Activated T-cell treated with anti-CD3 and anti-CD28 coated beads for 1 hour (primary cell): ENCODE data around the gene PPHLN1.
"Not testable (repeated sequence)": the region's sequence is repeated elsewhere in the genome, so short reads cannot be mapped to it uniquely, and the experiment has no call there.

ENCODE experiments used
- DNase-seq: peaks from one replicate; pipeline ENCODE4 v3.0.0-alpha.2; 2020; ENCODE audit warnings: low read depth

Gene PPHLN1

DNA sequence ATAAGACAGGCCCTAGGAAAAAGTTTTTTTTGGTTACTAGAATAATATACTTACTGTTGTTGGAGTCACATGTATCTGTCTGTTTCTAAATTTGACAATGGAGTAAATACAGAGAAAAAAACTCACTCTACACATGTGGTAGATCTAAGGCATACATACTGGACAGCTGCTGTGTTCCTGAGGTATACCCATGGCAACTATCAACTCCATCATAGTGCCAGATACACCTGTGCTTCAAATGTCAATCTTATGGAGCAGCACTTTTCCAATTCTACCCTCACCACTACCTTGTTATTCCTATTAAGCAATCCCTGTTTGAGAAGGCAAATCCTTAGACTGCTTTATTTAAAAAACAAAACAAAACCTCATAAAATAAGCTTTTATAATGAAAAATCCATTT, 3.4 kb upstream of the PPHLN1 start:
- no peak for DNase-seq

DNA sequence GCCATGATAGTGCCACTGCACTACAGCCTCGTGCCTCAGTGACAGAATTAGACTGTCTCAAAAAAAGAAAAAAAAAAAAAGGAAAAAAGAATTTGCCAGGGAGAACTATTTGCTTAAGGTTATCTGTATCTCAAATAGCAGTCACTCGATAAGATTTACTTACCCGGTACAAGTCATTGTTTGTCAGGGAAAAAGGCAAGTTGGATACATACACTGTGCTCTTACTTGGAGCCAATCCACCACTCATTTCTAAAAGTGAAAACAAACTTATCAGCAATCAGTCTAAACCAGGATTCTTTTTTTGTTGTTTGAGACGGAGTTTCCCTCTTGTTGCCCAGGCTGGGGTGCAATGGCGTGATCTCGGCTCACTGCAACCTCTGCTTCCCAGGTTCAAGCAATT, 2.1 kb upstream of the PPHLN1 start:
- no peak for DNase-seq

DNA sequence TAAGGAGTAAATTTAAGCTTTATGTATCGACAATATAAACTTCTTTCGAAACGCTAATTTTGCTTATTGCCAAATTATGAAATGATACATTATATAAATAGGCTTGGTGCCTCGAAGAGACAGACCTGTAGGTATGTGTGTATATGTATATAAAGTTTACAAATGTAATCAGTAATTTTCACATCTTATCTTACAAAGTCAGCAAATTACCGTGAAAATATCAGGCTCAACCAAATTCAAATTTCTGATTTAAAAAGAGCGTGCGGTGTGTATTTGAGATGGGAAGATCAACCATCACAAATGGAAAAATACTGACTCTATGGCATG, 678 bp upstream of the PPHLN1 start:
- no peak for DNase-seq

DNA sequence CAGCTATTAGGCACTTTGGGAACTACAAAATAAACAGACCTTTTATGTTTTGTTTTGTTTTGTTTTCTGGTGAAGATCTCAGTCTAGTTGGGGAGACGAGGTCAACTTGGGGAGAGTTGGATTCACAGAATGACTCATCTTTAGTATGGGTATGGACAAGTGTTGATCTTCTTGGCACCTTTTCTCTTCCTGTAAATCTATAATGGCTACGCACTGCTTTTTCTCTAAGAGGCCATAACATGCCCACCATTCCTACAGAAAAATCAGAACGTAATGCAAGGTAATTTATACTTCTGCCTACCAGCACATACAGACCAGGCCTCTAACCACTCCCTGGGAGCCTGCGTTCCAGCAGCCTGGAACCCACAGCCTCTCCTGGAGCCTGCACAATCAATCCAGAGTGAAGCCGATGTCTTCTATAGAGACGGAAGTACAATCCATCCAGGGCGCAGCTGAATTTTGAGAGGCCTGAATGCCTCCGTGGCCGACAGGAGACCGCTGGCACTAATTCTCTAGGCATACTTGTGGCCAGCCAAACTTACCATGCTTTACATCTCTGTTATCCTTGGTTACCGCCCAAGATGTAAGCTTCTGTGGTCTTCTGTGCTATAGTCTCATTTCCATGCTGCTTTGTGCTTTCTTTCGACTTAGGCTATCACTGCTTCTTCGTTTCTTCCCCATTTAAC, 717 bp downstream of the PPHLN1 start:
- DNase-seq: no peak

DNA sequence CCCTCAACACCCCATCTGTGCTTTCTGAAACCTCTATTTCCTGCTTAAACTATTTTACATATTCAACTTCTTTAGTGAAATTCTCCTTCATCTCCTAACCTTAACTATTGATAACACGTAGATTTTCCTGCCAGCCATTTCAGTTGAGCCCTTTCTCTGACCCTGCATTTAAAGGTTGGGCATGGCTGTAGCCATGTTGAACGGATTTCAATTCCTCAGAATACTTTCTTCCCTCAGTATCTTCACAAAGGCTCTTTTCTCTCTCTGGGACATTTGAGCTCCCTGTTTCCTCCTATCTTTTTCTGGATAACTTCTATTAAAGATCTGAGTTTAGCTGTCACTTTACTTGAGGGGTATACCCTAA, 1.2 kb downstream of the PPHLN1 start:
- no peak for DNase-seq

DNA sequence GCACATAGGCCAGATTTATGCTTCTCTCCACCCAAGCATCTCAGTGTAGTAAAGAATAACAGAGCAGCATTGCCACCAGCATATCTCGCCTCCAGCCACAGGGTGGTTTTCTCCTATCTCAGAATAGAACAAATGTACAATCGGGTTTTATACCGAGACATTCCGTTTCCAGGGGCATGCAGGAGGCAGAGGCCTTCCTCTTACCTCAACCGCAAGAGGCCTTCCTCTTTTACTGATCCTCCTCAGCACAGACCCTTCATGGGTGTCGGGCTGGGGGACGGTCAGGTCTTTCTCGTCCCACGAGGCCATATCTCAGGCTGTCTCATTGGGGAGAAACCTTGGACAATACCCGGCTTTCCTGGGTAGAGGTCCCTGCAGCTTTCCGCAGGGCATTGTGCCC, 4.1 kb downstream of the PPHLN1 start:
- not testable (repeated sequence) for DNase-seq

GRCh38 chr12:42332301-42333285, 6.6 kb downstream of the PPHLN1 start:
- DNase-seq: no peak

DNA sequence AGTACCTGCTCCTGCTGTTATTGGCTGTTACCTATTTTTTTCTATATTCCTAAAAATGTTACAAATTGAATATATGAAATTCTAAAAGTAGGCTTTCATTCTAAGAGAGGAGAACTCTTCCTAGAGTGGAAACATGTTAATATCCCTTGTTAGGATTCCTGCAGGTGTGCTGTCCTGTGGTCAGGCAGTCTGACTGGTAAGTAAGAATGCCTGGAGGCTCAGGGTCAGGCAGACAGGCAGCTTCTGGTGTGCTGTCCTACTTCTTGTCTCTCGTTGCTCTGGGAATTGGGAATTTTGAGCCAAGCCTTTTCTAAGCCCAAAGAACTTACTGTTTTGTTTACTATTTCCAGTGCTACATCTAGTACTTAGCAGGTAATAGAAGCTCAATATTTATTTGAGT, 10.3 kb downstream of the PPHLN1 start:
- DNase-seq: no peak

DNA sequence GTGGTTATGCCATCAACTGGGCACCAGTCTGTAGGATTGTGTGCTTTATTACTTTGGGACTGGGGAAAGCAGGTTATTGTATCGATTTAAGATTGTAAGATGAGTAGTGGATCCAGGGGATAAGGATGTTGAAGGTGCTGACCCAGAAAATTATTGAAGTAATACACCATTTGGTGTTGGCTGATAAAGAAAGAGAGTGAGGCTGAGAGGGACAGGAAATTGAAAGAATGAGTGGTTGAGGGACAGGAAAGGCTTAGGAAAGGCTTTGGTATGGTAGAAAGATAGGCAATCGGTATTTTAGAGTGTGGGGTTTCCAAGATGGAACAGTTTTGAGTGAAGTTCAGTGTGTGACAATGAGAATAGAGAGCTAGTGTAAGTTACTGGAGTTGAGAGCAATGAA, 12.3 kb downstream of the PPHLN1 start:
- no peak for DNase-seq

GRCh38 chr12:42342028-42342427, 16.1 kb downstream of the PPHLN1 start:
- no peak for DNase-seq

GRCh38 chr12:42343721-42344120, 17.8 kb downstream of the PPHLN1 start:
- no peak for DNase-seq

GRCh38 chr12:42346403-42347002, 20.5 kb downstream of the PPHLN1 start:
- no peak for DNase-seq

GRCh38 chr12:42349119-42350020, 23.4 kb downstream of the PPHLN1 start:
- not testable (repeated sequence) for DNase-seq

- not testable (repeated sequence) for DNase-seq
Observed at GRCh38 chr12:42350021-42350407, 24.0 kb downstream of the PPHLN1 start.

GRCh38 chr12:42356344-42356743, 30.4 kb downstream of the PPHLN1 start:
- DNase-seq: no peak

GRCh38 chr12:42360747-42361403, 34.9 kb downstream of the PPHLN1 start:
- DNase-seq: no peak

DNA sequence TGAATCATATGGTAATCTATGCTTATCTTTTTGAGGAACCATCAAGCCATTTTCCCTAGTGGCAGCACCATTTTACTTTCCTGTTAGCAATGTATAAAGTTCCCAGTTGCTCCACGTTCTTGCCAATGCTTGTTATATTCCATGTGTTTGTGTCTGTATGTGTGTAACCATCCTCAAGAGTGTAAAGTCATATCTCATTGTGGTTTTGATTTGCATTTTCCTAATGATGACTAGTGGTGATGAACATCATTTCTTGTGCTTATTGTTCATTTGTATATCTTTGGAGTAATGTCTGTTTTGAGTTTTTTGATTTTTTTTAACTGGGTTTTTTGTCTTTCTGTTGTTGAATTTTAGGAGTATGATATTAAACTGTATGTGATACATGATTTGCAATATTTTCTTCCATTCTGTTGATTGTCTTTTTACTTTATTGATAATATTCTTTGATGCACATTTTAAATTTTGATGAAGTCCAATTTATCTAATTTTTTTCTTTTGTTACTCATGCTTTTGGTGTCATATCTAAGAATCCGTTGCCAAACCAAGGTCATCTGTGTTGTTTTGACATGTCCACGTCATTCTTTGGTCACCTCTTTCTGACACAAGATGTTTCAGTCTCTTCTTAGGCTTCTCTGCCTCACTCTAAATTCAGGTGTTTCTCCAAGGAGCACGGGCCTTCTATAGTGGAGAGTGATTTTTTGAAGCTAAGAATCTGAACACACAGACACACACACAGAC, 36.1 kb downstream of the PPHLN1 start:
- no peak for DNase-seq

GRCh38 chr12:42362647-42363260, 36.8 kb downstream of the PPHLN1 start:
- DNase-seq: no peak

DNA sequence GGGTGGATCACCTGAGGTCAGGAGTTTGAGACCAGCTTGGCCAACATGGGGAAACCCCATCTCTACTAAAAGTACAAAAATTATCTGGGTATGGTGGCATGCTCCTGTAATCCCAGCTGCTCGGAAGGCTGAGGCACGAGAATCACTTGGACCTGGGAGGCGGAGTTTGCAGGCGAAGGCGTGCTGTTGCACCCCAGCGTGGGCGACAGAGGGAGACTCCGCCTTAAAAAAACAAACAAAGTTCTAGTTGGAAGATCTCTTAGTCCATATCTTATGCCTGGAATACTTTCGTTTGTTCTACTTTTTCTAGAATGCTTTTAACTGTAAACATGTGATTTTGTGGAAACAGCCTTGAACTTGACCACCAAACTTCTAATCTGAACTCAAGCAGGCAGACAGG, 38.7 kb downstream of the PPHLN1 start:
- DNase-seq: no peak

- no peak for DNase-seq
Observed at GRCh38 chr12:42365486-42365885, 39.5 kb downstream of the PPHLN1 start.
